H1 (cell line): ENCODE results near the gene MAP3K13. TPM values are rescaled to one million over a fixed set of nuclear protein-coding genes. Genes with fewer than 3 reads are reported as not detected.

ENCODE experiments used
- CTCF ChIA-PET: fragments of 300-600 bp; sonication (Branson Sonifier 250); formaldehyde crosslinking; loops from one replicate; lab custom pipeline; 2021; ENCODE audit not compliant: partially characterized antibody; lab: Charles Lee
- POLR2A ChIA-PET: fragments of 300-600 bp; sonication (Branson Sonifier 250); formaldehyde crosslinking; loops from one replicate; lab custom pipeline; 2021; ENCODE audit warnings: inconsistent platforms; ENCODE audit not compliant: partially characterized antibody; lab: Charles Lee
- DNase-seq, 2 experiments: peaks; one replicate each; pipeline versions ENCODE4 v3.0.0 to v3.0.0-alpha.2; 2010 to 2022; ENCODE audit warnings: low spot score in 2 of 2, low read depth in 1 of 2, mixed read lengths in 1 of 2
- FAIRE-seq: peaks from 2 replicates; lab custom pipeline; 2011; peaks lifted over from hg19 to GRCh38; lab: Jason Lieb, UNC
- H2AFZ ChIP-seq: 2 replicates; pipeline ENCODE4 v1.8.1; 2012; ENCODE audit warnings: low read length, inconsistent platforms
- H2AK5ac ChIP-seq: 2 replicates; pipeline ENCODE4 v1.6.1; 2013; ENCODE audit warnings: low read depth, low read length
- H2BK120ac ChIP-seq: replicated peaks from 2 replicates; pipeline ENCODE3; 2013; ENCODE audit warnings: low read depth, low read length, inconsistent platforms
- H2BK12ac ChIP-seq: 2 replicates; pipeline ENCODE4 v1.6.1; 2013; ENCODE audit warnings: low read depth, low read length
- H2BK15ac ChIP-seq: 2 replicates; pipeline ENCODE4 v1.6.1; 2013; ENCODE audit warnings: low read length
- H2BK20ac ChIP-seq: 2 replicates; pipeline ENCODE4 v1.6.1; 2013; ENCODE audit warnings: low read length
- H2BK5ac ChIP-seq: 2 replicates; pipeline ENCODE4 v1.6.1; 2013; ENCODE audit warnings: low read depth, low read length
- H3K14ac ChIP-seq: 2 replicates; pipeline ENCODE4 v1.6.1; 2013; ENCODE audit warnings: inconsistent platforms; ENCODE audit not compliant: insufficient read length
- H3K18ac ChIP-seq: 2 replicates; pipeline ENCODE4 v1.6.1; 2013; ENCODE audit warnings: low read length; ENCODE audit errors: extremely low read depth
- H3K23ac ChIP-seq: 2 replicates; pipeline ENCODE4 v1.6.1; 2013; ENCODE audit warnings: inconsistent platforms; ENCODE audit not compliant: insufficient read length
- H3K23me2 ChIP-seq: 2 replicates; pipeline ENCODE4 v1.6.1; 2013; ENCODE audit warnings: low read depth, low read length
- H3K27ac ChIP-seq: 2 replicates; pipeline ENCODE4 v1.6.1; 2011; ENCODE audit warnings: low read depth, low read length, inconsistent platforms
- H3K27me3 ChIP-seq, 4 experiments: replicated peaks in 1 of 4; 1 replicate in 1 of 4; 2 replicates in 3 of 4; pipeline versions ENCODE4 v1.6.1 to v1.8.1; 2011 to 2013; ENCODE audit warnings: low read length in 3 of 4, mild to moderate bottlenecking in 3 of 4, inconsistent platforms in 2 of 4, mixed read lengths in 2 of 4, moderate library complexity in 1 of 4; ENCODE audit not compliant: control insufficient read depth in 3 of 4, insufficient read depth in 3 of 4; ENCODE audit errors: extremely low read depth in 1 of 4
- H3K36me3 ChIP-seq, 4 experiments: 2 replicates each; pipeline versions ENCODE4 v1.6.1 to v1.8.1; 2011 to 2013; ENCODE audit warnings: mild to moderate bottlenecking in 4 of 4, low read length in 3 of 4, moderate library complexity in 2 of 4, control low read depth in 1 of 4, inconsistent platforms in 1 of 4; ENCODE audit not compliant: insufficient read depth in 4 of 4, control insufficient read depth in 2 of 4
- H3K4ac ChIP-seq: replicated peaks from 2 replicates; pipeline ENCODE3; 2013; ENCODE audit warnings: low read length, low read depth, mixed read lengths, inconsistent platforms; ENCODE audit not compliant: insufficient read length
- H3K4me1 ChIP-seq, 4 experiments: replicated peaks in 1 of 4; 1 replicate in 1 of 4; 2 replicates in 3 of 4; pipeline versions ENCODE4 v1.6.1 to v1.8.1; 2011 to 2013; ENCODE audit warnings: low read length in 3 of 4, inconsistent platforms in 2 of 4, mixed read lengths in 1 of 4; ENCODE audit not compliant: insufficient read depth in 4 of 4, control insufficient read depth in 3 of 4
- H3K4me2 ChIP-seq, 2 experiments: 2 replicates each; pipeline versions ENCODE4 v1.6.1 to v1.8.1; 2011 to 2013; ENCODE audit warnings: low read depth in 2 of 2, low read length in 2 of 2, control low read depth in 1 of 2, inconsistent platforms in 1 of 2, mild to moderate bottlenecking in 1 of 2; ENCODE audit not compliant: insufficient read depth in 1 of 2
- H3K4me3 ChIP-seq, 4 experiments: fragments of 200-600, 300-600 bp in 1 of 4; sonication (generic), shearing (Covaris generic), sonication (Bioruptor Twin) in 1 of 4; 2 replicates each; pipeline versions ENCODE4 v1.5.1 to v1.8.1; 2011 to 2016; ENCODE audit warnings: low read length in 4 of 4, low read depth in 3 of 4, control low read depth in 2 of 4, inconsistent platforms in 2 of 4, mild to moderate bottlenecking in 2 of 4, mixed read lengths in 1 of 4, moderate library complexity in 1 of 4; ENCODE audit not compliant: insufficient read depth in 2 of 4; ENCODE audit errors: extremely low read depth in 1 of 4
- H3K56ac ChIP-seq: replicated peaks from 2 replicates; pipeline ENCODE3; 2013; ENCODE audit warnings: low read depth, mild to moderate bottlenecking, mixed read lengths, low read length, inconsistent platforms; ENCODE audit not compliant: insufficient read length
- H3K79me1 ChIP-seq: 2 replicates; pipeline ENCODE4 v1.6.1; 2013; ENCODE audit warnings: low read depth, low read length, control low read depth
- H3K79me2 ChIP-seq, 2 experiments: 2 replicates each; pipeline versions ENCODE4 v1.6.1 to v1.8.1; 2012 to 2013; ENCODE audit warnings: low read length in 2 of 2, mild to moderate bottlenecking in 2 of 2, inconsistent platforms in 1 of 2; ENCODE audit not compliant: insufficient read depth in 2 of 2, control insufficient read depth in 1 of 2
- H3K9ac ChIP-seq, 4 experiments: replicated peaks in 1 of 4; 1 replicate in 1 of 4; 2 replicates in 3 of 4; pipeline versions ENCODE4 v1.6.1 to v1.8.1; 2011 to 2013; ENCODE audit warnings: low read depth in 3 of 4, low read length in 3 of 4, control low read depth in 2 of 4, mild to moderate bottlenecking in 2 of 4, moderate library complexity in 2 of 4, inconsistent platforms in 1 of 4; ENCODE audit errors: extremely low read depth in 1 of 4
- H3K9me3 ChIP-seq, 2 experiments: 2 replicates each; pipeline versions ENCODE4 v1.6.1 to v1.8.1; 2012 to 2013; ENCODE audit warnings: mild to moderate bottlenecking in 2 of 2, moderate library complexity in 2 of 2, control low read depth in 1 of 2, inconsistent platforms in 1 of 2, low read depth in 1 of 2, low read length in 1 of 2, mixed read lengths in 1 of 2; ENCODE audit not compliant: insufficient read depth in 2 of 2
- H4K20me1 ChIP-seq, 2 experiments: replicated peaks in 1 of 2; 2 replicates each; pipeline versions ENCODE3 to v1.8.1; 2011 to 2013; ENCODE audit warnings: inconsistent platforms in 2 of 2, low read length in 2 of 2, mild to moderate bottlenecking in 1 of 2; ENCODE audit not compliant: insufficient read depth in 2 of 2, control insufficient read depth in 1 of 2
- H4K5ac ChIP-seq: 2 replicates; pipeline ENCODE4 v1.6.1; 2013; ENCODE audit warnings: low read length, low read depth, mixed read lengths, inconsistent platforms; ENCODE audit not compliant: insufficient read length
- H4K8ac ChIP-seq: 2 replicates; pipeline ENCODE4 v1.8.0; 2013; ENCODE audit warnings: mild to moderate bottlenecking, moderate library complexity, low read length, inconsistent platforms; ENCODE audit not compliant: insufficient read depth; ENCODE audit errors: extremely low read depth
- H4K91ac ChIP-seq: replicated peaks from 2 replicates; pipeline ENCODE3; 2013; ENCODE audit warnings: low read length, mixed read lengths, inconsistent platforms; ENCODE audit not compliant: insufficient read length
- ASH2L ChIP-seq: fragments of 200-600, 300-600 bp; sonication (generic); IDR thresholded peaks from one replicate; pipeline ENCODE4 v1.7.1; 2017; ENCODE audit warnings: low read length
- CTBP2 ChIP-seq: IDR thresholded peaks from 2 replicates; pipeline ENCODE4 v1.7.0; 2011; ENCODE audit warnings: borderline replicate concordance, mild to moderate bottlenecking, moderate library complexity, mixed read lengths, low read length; ENCODE audit not compliant: insufficient read depth, insufficient read length
- EGR1 ChIP-seq: IDR thresholded peaks from 2 replicates; pipeline ENCODE4 v1.6.1; 2011; ENCODE audit warnings: low read depth, low read length, borderline replicate concordance
- KDM5A ChIP-seq: fragments of 200-600 bp; IDR thresholded peaks from 2 replicates; pipeline ENCODE4 v1.7.1; 2012; ENCODE audit warnings: mild to moderate bottlenecking, low read length, inconsistent platforms, mixed read lengths
- POLR2A ChIP-seq, 2 experiments: IDR thresholded peaks; 1 replicate in 1 of 2; 2 replicates in 1 of 2; pipeline ENCODE4 v1.6.1; 2011; ENCODE audit warnings: low read depth in 2 of 2, low read length in 2 of 2, mild to moderate bottlenecking in 2 of 2; ENCODE audit errors: control extremely low read depth in 1 of 2
- POU5F1 ChIP-seq: IDR thresholded peaks from 2 replicates; pipeline ENCODE4 v1.6.1; 2011; ENCODE audit warnings: low read depth, mild to moderate bottlenecking, low read length, moderate library complexity
- TBP ChIP-seq: IDR thresholded peaks from 2 replicates; pipeline ENCODE4 v1.6.1; 2011; ENCODE audit warnings: low read depth, low read length, improper control_type of control experiment
- TEAD4 ChIP-seq: IDR thresholded peaks from 2 replicates; pipeline ENCODE4 v1.6.1; 2012; ENCODE audit warnings: low read depth, low read length, inconsistent platforms, mixed read lengths
- WGBS, 2 experiments: shearing (Covaris generic) in 1 of 2; methylation state at CpG; one replicate each; pipeline versions ENCODE4 v1.1.6 to v1.1.7; 2013 to 2015; ENCODE audit warnings: low lambda C conversion rate in 2 of 2, mixed read lengths in 2 of 2, inconsistent platforms in 1 of 2, low coverage in 1 of 2, missing lambda C conversion rate in 1 of 2; ENCODE audit not compliant: insufficient replicate concordance in 2 of 2, insufficient coverage in 1 of 2, insufficient read length in 1 of 2; ENCODE audit errors: extremely low coverage in 1 of 2, missing lambda C conversion rate in 1 of 2; 5-methylcytosine and 5-hydroxymethylcytosine counted together
- polyA plus RNA-seq, 7 experiments: library from polyadenylated mRNA; depleted of rRNA in 3 of 7; stranded (reverse) in 5 of 7; unstranded in 2 of 7; fragments of >200 nt in 5 of 7; fragments of 200-250 nt in 2 of 7; gene quantifications; 1 replicate in 5 of 7; 2 replicates in 1 of 7; 4 replicates in 1 of 7; pipeline versions ENCODE4 v1.2.1 to v1.2.3, GENCODE V29; 2011 to 2013; ENCODE audit warnings: missing spikeins in 2 of 7, mixed read lengths in 2 of 7
- total RNA-seq: library from RNA; stranded (reverse); fragmentation: NEBNext Ultra II Directional; extraction: Animal tissue kit (Norgen Biotek cat#: 25700); gene quantifications from 2 replicates; pipeline ENCODE4 v1.2.1, GENCODE V29; 2021
- TF ChIP-seq, protein P1 (sequence below): IDR thresholded peaks from 2 replicates; pipeline ENCODE4 v1.6.1; 2011; ENCODE audit warnings: low read length, improper control_type of control experiment

The MAP3K13 gene
- total and polyA plus RNA-seq, 2 of the 8 experiments (the other 6 are each of a cell fraction or from before 2014, with no cell fraction given): 6.8 to 17.9 TPM

DNA sequence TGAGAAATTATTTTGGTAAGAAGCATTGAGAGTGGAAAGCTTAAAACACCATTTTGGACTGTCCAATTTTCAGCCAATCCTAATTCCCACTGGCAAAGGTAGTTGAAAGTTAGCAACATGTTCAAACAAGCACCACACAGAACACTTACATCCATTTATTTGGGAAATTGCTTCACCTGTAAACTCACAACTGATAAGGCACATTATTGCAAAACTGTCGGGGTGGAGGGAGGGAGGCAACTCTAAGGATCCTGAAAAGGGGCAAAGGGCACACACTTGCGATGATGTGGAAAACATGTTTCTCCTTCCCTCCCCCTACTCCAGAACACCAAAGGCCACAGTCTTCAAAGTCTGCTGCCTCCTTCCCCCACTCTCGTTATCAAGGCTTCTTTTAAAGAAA is 126.5 kb downstream of the MAP3K13 start:
- H2BK5ac ChIP-seq: no peak overlapping the region
- whole genome bisulfite sequencing, 2 experiments: 79% methylated on average over 3 of the region's 3 CpGs; no CpG with 5 or more reads in 1 of the 2 experiments
- H2AK5ac ChIP-seq: no peak overlapping the region
- H2BK20ac ChIP-seq: no peak overlapping the region
- no peak overlapping the region for H3K23ac ChIP-seq
- FAIRE-seq: no peak
- H3K79me1 ChIP-seq: no peaks in the 10 kb centered on the region
- POLR2A ChIA-PET: interaction anchor here (1.3 to 2.4 kb wide), 3 partner anchors 10 to 29 kb away, joined by 3 to 8 read pairs (median 8); partner anchors contain the start of gene TMEM41A
- no peaks in the 10 kb centered on the region for H3K27me3 ChIP-seq
- no peak overlapping the region for H3K27ac ChIP-seq
- CTCF ChIA-PET: interaction anchor here (0.9 to 1.6 kb wide), 3 partner anchors 21 to 86 kb away, joined by 3 to 9 read pairs (median 4); no protein-coding TSS in a partner anchor
- no peaks in the 10 kb centered on the region for H4K20me1 ChIP-seq
- TF ChIP-seq, protein P1, sequence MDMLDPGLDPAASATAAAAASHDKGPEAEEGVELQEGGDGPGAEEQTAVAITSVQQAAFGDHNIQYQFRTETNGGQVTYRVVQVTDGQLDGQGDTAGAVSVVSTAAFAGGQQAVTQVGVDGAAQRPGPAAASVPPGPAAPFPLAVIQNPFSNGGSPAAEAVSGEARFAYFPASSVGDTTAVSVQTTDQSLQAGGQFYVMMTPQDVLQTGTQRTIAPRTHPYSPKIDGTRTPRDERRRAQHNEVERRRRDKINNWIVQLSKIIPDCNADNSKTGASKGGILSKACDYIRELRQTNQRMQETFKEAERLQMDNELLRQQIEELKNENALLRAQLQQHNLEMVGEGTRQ: no peak
- no peak for TF ChIP-seq TEAD4
- no peak for TF ChIP-seq TBP
- no peak for TF ChIP-seq EGR1
- no peak for TF ChIP-seq POU5F1
- TF ChIP-seq CTBP2: no peak
- TF ChIP-seq POLR2A (IDR thresholded peaks at IDR 0.05; ENCODE audit: control extremely low read depth in 1 of 2, low read depth in 2 of 2, low read length in 2 of 2): no peak
- no peak for TF ChIP-seq ASH2L
- TF ChIP-seq KDM5A: no peak
- TF ChIP-seq, all 59 proteins: peak for 0
- DNase-seq: no peak
- H3K56ac ChIP-seq: no peak overlapping the region
- no peak overlapping the region for H3K4me2 ChIP-seq
- no peak overlapping the region for H2BK12ac ChIP-seq
- H2BK120ac ChIP-seq: no peak overlapping the region
- no peak overlapping the region for H4K91ac ChIP-seq
- H3K79me2 ChIP-seq: no peaks in the 10 kb centered on the region
- H3K14ac ChIP-seq: no peak overlapping the region
- H3K4me3 ChIP-seq: no peak overlapping the region
- H2AFZ ChIP-seq: no peak overlapping the region
- H4K5ac ChIP-seq: no peak overlapping the region
- no peak overlapping the region for H3K18ac ChIP-seq
- H3K23me2 ChIP-seq: no peaks in the 10 kb centered on the region
- no peaks in the 10 kb centered on the region for H3K4me1 ChIP-seq
- peaks cover 3 to 14% (median 10%) of the 10 kb centered on the region in 4 experiments for H3K36me3 ChIP-seq
- no peak overlapping the region for H3K4ac ChIP-seq
- H4K8ac ChIP-seq: no peak overlapping the region
- no peak overlapping the region for H3K9ac ChIP-seq
- H2BK15ac ChIP-seq: no peak overlapping the region
- H3K9me3 ChIP-seq: no peaks in the 10 kb centered on the region
